Skeletal muscle cell (primary cell): ENCODE measurements around the gene NEK6.

ENCODE experiments used
- DNase-seq: peaks from one replicate; pipeline ENCODE4 v3.0.0-alpha.2; 2010; ENCODE audit warnings: low read depth
- H3K4me3 ChIP-seq: 2 replicates; pipeline ENCODE4 v1.5.1; 2011; ENCODE audit warnings: low read depth, mild to moderate bottlenecking, control low read depth, low read length, moderate library complexity

NEK6 gene

DNA sequence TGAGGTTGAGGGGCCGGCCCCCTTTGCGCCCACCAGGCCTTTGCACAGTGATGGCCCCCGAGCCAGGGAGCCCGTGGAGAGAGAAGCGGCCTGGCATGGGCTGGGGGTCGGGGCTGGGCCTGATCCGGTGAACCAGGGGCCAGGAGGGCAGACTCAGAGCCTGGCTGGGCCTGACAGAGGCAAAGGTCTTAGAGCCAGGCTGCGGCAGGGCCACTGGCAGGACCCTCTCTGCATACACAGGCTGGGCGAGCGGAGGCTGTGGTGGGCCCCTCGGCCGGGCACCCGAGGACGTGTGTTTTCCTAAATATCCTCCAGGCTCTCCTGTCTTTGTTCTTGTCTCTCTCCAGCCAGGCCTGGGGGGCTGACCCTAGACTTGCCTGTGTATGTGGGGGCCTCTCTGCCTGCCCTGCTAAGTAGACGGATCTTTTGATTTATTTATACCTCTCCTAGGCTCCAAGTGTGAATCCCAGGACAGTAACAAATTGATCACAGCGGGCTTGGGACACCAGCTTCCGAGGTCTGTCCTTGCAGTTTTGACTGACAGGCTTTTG lies 933 bp downstream of the NEK6 start:
- H3K4me3 ChIP-seq = peak overlapping the region; percentile 75
- DNase-seq = no peak

DNA sequence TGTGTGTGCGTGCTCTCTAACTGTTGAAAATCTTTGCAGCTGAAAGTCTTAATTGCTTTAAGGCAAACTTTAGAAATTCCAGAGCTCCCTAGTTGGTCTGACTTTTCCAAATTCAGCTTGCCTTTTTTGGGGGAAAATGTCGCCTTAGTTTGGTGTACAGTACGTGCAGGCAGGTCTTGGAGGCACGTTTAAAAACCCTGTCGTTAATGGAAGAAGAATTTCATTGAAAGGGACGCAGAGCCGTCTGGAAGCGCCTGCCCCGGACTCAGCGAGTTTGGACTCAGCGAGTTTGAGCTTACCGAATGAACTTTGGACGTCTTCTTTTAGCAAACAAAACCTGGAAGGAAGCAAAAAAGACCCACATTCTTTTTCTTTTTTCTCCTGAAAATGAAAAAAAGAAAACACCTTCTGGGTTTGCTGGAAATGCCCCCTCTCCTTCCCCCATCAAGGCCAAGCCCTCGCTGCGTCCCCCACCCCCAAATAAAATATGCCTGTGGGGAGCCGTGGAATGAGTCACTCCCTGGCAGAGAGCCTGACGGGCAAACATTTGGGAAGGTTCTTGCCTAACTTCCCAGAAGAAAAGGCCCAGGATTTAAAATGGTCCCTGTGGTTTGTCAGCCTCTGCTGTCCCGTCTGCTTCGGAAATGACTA lies 1.5 kb downstream of the NEK6 start:
- peak; percentile 72 for DNase-seq

DNA sequence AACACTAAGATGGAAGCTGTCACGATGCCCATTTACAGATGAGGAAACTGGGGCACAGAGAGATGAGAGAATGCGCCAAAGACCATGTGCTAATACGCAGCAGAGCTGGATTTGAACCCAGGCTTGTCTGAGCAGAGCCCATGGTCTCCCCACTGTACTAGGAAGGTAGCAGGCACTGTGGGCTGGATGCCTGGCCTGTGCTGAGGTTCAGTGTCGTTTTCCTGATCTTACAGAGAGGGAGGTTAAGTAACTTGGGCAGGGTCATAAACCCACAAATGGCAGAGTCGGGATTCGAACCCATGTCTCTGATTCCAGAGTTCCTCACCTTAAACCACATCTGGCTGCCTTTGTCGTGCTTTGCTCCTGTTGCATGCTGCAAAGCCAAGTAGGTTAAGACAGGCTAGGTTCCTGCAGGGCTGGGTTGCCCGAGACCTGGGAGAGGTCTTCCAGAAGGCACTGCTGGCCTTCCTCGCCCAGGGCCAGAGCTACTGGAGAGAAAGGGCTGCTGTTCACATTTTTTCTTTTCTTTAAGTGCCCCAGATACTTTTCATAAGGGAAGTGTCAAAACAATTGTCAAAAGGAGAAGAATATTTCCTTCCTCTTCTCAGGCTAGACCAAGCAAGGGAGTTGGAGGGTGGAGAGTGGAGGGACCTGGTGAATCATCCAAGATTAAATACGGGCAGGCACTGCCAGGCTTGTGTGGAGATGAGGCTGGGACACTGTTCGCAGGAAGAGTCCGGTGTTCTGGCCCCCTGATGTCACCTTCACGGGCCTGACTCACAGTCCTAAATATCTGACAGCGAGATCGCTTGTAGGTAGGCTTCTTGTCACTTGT lies 3.2 kb downstream of the NEK6 start:
- H3K4me3 ChIP-seq = peak overlapping the region; percentile 34

More for the DNA sequence above, 1.5 kb downstream of the NEK6 start:
- peak overlapping the region; percentile 75 for H3K4me3 ChIP-seq

DNA sequence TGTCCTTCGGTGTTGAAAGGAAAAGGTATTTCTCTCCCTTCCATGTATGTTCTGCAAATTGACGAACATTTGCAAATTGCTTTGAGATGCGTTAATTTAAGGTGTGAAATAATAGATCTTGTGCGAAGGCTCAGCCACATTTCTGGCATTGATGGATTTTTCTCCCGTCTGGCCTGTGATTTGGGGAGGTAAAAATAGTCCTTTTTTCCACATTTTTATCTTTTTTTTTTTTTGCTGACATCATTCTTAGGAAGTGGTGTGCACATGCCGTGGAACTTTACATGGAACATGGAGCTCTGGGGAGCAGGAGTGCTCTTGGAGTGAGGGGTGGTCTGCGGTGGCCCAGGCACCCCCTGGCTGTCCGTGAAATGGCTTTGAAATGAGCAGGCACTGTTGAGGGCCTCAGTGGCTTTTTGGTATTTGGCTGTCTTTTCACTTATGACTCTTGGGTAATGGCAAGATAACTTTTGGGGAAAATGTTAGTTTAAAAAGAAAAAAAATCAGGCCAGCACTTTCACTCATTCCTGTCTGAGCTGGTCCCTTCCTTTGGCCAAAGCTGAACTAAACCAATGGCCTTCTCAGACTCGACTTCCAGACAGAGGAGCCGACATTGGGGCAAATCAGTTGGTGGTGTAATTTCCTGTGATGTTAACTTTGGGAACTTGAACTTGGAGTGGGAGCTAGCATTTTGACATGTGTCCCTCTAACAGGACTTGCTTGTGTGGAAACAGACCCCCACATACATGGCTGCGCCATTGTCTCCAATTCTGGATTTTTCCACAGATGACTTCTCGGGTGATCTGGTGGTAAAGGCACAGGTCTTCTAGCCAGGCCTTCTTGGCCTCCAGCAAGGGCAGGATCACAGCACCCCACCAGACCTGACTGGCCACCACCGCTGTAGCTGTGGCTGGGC lies 4.2 kb downstream of the NEK6 start:
- peak overlapping the region; percentile 34 for H3K4me3 ChIP-seq
- DNase-seq = no peak

More for the DNA sequence above, 3.2 kb downstream of the NEK6 start:
- no peak for DNase-seq

DNA sequence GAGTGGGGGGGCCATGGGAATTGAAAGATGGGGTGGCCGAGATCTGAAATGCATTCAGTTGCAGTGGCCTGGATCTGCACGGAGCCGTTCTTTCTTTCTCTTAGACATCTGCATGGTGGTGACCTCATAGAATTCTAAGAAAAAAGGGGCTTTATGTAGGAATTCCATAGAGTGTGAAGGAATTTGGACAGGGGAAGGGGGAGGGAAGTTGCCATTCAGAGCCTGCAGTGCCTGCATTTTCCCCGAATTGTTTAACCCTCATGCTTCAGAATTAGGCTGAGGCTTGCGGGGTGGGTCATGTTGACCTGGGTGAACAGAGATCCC lies 4.9 kb downstream of the NEK6 start:
- DNase-seq = no peak
- peak overlapping the region; percentile 34 for H3K4me3 ChIP-seq

DNA sequence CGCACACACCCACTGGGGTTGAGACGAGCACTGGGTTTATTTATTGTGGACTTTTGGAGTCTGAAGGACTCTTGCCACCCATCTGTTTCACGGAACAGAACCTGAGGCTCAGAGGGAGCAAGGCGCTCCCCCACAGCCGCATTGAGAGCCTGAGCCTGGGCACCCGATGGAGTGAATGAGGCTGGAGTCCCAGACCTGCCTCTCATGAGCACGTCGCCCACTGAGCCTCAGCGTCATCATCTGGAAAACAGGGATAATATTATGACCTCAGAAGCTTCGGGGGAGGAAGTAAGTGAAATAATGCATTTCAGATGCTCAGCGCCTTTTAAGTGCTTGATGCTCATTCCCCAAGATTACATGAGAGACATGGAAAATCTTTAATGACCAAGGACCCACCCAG lies 5.5 kb downstream of the NEK6 start:
- DNase-seq = no peak
- H3K4me3 ChIP-seq = no peak overlapping the region

DNA sequence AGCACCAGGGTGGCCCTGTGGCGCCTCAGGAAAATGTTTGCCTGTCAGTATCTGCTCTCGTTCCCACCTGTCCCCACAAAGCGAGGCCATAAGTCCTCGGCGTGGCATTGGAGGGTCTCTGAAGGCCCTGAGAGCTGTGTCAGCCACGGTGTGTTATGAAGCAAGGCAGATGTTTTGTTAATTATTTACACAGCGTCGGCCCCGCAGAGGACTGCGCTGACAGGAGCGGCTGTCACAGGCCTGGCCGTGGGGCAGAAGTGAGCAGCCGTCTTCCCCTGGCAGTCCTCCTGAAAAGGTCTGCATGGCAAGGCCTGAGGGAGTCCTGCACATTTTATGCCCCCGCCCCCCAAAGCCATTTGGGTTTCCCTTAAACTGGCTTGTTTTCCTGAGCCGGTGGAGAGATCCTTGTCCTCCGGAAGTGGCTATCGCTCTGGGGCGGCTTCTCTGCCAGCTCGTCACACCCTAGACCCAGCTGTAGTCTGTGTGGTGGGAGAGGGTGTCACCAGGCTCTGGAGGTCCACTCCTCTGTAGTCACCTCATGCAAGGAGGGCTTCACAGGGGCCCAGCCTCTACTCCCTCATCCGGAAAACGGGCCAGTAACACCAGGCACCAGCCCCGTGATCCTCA lies 6.2 kb downstream of the NEK6 start:
- H3K4me3 ChIP-seq = peak overlapping the region; percentile 10
- no peak for DNase-seq

DNA sequence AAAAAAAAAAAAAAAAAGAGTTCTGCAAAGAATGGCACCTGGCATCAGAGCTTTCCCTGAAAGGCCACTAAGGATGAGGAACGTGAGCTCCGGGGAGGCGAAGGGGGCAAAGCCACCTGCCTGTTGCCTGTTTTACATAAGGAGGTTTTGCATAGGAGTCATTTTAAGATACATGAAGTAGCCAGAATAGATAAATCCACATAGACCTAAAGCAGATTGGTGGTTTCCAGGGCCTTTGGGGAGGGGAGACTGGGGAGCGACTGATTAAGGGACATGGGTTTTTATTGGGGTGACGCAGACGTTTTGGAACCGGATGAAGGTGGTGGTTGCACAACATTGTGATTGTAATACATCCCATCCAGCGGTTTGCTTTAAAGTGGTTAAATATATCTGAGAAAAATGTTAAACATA lies 7.1 kb downstream of the NEK6 start:
- H3K4me3 ChIP-seq = no peak overlapping the region

DNA sequence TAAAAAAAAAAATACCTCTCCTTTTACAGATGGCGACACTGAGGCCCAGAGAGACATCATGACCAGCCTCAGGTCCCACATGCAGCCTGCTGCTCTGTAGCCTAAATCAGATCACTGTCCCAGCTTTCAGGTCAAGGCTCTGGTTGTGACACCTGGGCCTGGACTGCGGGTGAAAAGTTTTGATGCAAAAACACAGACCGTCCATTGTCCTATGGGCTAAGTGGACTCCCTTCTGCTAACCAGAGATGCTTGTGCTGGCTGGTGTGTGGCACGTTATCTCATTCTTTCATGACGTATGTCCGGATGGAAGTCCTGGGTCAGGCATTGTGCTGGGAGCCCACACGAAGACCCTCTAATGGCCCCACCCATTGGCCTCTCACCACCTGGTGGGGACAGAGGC lies 7.8 kb downstream of the NEK6 start:
- H3K4me3 ChIP-seq = no peak overlapping the region
- no peak for DNase-seq

More for the DNA sequence above, 7.1 kb downstream of the NEK6 start:
- no peak for DNase-seq

DNA sequence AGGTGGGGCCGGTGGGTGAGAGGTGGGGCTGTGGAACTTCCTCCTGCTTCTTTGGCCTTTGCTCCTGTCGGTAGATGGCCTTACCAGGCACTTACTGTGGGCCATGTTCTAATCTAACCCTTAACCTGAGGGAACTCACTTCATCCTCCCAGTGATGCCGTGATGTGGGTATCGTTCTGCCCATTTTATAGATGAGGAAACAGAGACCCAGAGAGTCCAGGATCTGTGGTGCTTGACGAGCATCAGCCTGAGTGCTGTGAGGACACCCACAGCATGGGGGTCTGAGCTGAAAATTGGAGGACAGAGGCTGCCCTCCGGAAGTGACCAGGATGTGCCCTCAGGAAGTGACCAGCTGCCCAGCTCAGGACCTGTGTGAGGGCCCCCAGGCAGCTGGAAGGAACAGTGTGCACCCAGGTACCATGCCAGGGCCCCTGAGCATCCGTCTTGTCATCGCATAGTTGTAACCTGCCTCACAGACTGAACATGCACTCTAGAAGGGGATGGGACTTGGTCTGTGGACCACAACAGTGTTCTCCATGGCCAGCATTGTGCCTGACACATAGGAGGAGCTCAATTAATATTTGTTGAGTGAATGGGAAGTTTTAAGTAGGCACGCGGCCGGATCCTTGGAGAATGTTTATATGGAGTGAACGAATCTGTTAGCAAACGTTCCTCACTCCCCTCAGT lies 8.5 kb downstream of the NEK6 start:
- DNase-seq = no peak
- H3K4me3 ChIP-seq = no peak overlapping the region

DNA sequence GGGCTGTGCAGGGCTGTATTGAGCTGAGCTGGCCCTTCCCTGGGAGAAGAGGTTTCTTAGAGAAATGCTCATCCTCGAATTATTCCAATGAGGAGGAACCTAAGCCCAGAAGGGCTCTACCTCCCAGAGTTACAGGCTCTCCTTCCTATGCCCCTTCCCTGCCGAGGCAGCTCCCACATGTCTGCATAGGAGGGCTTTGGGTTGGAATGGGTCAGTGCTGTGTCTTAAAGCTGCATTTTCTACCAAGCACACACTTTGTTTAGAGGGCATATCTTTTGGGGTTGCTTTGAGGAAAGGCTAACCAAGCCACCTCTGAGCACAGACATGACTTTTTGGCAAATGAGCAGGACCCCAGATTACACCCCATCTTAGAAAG lies 9.1 kb downstream of the NEK6 start:
- no peak for DNase-seq
- no peak overlapping the region for H3K4me3 ChIP-seq

DNA sequence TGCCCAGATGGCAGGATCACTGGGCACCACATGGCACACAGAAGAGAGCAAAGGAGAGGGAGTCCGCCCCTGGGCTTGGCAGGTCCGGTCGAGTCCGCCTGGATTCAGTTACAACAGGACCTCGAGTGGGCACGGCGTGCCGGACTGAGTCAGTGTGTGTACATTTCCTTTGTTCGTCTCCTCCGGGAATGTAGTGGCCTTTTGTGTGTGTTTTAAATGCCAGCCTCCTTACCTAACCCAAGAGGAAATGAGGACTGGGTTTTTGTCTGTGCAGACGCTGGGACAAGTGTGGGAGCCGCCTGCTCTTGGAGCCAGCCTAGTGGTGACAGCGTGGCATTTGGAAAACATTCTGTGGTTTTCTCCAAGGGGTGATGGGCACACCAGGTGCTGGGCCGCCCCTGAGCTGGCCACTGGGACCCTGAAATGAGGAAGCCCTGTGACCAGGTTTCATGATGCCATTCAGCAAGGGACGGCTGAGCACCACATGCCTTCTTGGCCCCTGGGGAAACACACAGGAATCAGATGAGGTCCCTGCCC lies 9.6 kb downstream of the NEK6 start:
- H3K4me3 ChIP-seq = no peak overlapping the region
- no peak for DNase-seq

DNA sequence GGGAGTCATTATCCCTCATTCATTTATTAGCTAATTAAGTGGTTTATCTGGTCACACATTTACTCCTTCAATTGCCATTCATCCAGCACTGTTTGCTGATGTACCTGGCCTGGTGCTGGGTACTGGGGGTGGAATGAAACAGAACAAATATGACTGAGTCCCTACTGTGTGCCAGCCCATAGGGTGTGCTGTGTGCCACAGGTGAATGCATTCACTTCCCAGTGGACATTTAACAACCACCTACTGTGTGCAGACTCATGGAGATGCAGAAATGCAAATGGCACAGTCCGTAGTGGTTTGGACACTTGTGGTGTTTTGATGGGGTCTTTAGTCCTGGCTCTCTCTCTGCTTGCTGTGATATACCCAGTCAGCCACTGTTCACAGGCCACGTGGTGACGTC lies 10.5 kb downstream of the NEK6 start:
- DNase-seq = no peak
- H3K4me3 ChIP-seq = no peak overlapping the region

DNA sequence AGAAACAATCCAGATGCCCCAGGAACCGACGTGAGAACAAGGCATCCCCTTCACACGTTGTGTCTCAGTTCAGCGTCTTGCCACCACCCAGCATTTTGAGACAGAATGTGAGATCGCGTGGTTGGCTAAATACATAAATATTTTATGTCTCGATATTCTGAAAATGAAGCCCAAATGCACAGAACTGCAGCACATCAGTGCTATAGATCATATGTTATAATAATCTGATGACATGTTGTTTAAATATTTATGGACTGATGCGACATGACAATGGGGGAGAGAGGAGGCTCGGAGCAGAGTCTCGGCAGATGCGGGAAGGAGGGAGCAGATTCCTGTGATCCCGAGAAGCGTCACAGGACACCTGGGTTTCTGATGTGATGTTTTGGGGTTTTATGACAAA lies 10.9 kb downstream of the NEK6 start:
- DNase-seq = no peak
- H3K4me3 ChIP-seq = no peak overlapping the region

DNA sequence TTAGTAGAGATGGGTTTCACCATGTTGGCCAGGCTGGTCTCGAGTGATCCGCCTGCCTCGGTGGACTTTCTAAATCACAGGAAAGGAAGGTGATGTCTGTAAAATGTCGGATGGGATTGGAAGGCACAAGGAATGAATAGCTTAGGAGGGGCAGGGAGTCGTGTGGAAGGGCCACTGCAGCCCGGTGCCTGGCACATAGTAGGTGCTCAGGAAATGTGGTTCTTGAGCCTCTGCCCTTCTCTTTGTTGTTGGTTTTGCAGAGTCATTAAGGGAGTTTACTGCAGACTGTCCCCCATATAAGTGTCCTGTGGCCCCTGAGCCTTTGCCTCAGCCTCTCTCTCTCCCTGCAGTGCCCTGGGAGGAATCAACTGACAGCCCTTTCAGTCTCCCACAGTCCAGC lies 11.8 kb downstream of the NEK6 start:
- DNase-seq = no peak
- no peak overlapping the region for H3K4me3 ChIP-seq

DNA sequence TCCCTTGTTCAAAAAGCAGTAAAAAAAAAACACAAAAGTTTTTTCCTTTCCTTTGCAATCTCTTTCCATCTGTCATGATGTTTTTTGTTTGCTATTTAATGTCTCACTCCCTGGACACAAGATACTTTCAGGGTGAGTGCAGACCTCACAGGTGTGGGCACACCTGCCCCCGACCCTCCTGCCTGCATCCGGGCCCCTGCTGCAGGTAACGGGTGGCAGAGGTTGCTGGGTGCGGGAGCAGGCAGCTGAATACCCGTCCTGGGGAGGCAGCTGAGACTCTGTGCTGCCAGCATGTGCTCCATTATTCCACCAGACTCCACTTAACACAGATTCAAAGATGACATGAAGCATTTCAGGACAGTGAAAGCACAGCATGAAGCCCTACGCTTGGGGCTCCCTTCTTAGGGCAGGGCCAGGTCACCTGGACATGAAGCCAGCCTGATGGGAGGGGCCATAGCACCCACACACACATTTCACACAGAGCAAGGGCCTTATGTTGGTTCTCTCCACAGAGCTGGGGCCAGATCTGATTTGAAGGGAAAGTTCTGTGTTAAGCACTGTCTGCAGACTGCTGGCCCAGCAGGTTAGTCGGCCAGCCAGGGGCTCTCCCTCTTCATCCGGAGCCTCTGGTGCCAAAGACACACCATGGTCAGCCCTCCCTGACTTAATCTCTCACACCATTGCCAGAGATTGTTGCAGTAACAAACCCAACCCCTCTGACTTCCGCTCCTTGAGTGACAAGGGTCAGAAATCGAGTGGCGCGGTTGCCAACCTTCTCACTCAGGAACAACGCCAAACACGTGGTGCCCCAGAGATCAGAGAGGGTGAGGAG lies 13.0 kb downstream of the NEK6 start:
- no peak overlapping the region for H3K4me3 ChIP-seq
- no peak for DNase-seq

DNA sequence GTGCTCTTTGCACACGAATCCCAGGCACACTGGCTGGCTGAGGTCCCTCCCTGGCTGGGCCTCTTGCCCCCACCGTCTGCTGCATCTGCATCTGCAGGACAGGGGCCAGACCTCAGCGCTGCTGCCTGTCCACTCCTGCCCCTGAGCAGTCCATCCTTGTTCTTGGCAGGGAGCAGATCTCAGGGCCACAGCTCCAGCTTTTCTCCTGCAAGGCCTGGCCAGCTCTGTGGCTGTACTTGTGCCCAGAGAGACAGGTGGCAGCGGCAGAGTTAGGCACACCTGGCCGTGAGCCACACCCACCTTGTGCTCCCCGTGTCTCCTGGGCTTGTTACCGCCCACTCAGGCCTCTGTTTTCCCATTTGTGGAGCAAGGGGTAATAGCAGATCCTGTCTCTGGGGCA lies 13.9 kb downstream of the NEK6 start:
- DNase-seq = no peak
- no peak overlapping the region for H3K4me3 ChIP-seq

DNA sequence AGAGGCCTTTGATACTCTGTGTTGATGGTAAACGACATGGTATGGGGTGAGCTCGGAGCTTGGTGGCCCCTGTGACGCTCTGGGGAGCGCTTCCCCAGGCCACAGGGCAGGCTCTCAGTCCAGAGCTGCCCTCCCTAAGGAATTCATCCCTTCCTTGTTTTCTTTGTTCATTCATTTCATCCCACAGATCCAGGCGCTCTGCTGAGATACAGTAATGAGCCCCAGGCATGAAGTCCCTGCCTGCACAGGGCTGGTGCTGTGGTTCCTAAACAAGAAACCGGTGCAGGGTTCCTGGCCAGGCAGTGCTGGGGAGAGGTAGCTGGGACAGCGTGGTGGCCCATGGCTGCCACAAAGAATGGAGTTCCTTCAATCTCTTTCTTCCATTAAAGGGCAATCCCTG lies 14.4 kb downstream of the NEK6 start:
- DNase-seq = no peak
- no peak overlapping the region for H3K4me3 ChIP-seq
